Loucy (cell line): ENCODE results near the gene SIX4.

Experiments used
- CTCF ChIP-seq: fragments of 200-600 bp; sonication (generic); conservative IDR thresholded peaks from 2 replicates; pipeline ENCODE4 v1.5.1; 2014; ENCODE audit warnings: mild to moderate bottlenecking, antibody characterized with exemption, low read length
- EZH2phosphoT487 ChIP-seq: fragments of 200-600 bp; IDR thresholded peaks from 2 replicates; pipeline ENCODE4 v1.6.1; 2018; ENCODE audit warnings: antibody characterized with exemption, mild to moderate bottlenecking, moderate library complexity, borderline replicate concordance

GRCh38 chr14:60695327-60695726 lies 28.8 kb downstream of the SIX4 start:
- TF ChIP-seq CTCF (no peak), EZH2phosphoT487 (no peak)
